Stimulated activated CD4-positive, alpha-beta T cell treated with anti-CD3 and anti-CD28 coated beads, Interleukin-2, amount 100 ng/mL, for 4 hours (primary cell): ENCODE measurements around the gene TPO.

Experiments used
- DNase-seq: peaks from one replicate; pipeline ENCODE4 v3.0.0-alpha.2; 2020; ENCODE audit warnings: low read depth

The TPO gene

DNA sequence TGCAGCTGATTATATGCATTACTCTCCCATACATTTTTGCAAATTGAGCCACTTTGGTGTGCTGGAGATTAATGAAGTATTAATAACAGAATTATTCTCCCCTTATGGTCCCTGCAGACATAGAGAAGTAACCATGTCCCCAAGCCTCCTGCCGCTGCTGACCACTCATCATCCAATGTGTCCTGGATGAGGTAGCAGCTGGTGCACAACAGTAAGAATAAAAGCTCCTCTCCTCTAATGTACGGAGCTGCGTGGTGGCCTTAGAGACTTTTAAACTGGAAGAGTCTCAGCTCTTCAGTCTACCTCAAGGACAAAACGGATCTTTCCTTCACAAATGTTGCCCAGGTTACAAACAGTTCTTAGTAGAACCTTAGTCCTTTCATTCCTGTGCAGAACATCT, 37.7 kb downstream of the TPO start:
- no peak for DNase-seq

DNA sequence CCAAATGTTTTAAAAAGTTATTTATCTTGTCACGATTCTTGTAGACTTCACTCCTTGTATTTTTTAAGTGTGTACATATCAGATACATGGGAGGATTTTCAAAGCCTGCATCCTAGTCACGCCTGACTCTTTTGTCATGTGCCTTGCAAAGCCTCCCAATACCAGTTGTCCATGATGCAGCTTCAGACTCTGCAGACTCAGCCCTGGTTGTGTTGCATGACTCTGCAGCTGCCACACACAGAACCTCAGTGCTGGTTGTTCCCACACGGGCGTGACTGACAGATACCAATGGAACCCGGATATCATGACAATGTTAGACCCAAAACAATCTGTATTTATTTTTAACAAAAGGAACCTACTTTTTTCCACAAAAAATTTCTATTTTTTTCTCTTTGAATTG, 38.2 kb downstream of the TPO start:
- DNase-seq: no peak

GRCh38 chr2:1453561-1453960, 40.3 kb downstream of the TPO start:
- no peak for DNase-seq

GRCh38 chr2:1454346-1454745, 41.1 kb downstream of the TPO start:
- DNase-seq: no peak

DNA sequence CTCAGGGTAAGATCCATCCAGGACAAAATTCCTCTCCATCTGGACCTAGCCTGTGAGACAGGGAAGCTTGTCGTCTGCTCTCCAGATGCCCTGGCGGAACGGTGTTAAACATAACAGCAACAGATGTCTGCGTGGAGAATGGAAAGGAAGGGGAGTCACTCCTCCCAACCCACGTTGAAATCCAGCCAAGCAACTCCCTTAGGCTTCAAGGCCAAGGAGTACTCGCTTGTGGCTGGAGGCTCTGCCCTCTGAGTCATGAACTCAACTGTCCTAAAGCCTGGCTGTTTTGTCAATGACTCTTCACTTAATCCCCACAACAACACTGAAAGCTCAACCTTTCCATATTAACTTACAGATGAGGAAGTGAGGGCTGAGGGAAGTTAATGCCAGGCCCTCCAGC, 42.2 kb downstream of the TPO start:
- no peak for DNase-seq

- DNase-seq: no peak
These were observed 45.2 kb downstream of the TPO start for GRCh38 chr2:1458432-1458831.

GRCh38 chr2:1459727-1460126, 46.5 kb downstream of the TPO start:
- no peak for DNase-seq

DNA sequence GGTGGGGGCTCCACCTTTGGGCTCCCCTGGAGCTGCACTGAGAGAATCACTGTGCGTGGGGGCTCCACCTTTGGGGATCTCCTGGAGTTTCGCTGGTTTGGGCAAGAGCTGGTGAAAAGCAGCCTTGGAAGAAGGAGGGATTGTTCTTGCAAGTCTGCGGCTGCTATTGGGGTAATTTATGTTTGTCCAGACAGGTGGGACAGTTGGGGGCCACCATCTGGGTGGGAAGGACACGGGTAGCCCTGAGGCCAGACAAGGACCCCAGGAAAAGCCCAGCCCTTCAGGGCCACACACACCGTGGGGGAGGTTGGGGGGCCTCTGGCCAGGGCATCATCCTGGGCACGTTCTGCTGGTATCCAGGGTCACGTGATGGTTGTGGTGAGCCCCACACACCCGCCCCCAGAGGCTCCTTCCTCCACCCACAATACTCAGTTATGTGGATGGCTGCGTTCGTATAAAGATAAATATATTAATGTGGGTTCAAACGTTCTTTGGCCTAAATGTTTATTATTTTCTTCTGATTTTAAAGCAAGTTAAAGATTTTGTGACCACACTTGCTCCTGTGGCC, 47.7 kb downstream of the TPO start:
- no peak for DNase-seq

GRCh38 chr2:1461507-1462390, 48.5 kb downstream of the TPO start:
- DNase-seq: no peak

DNA sequence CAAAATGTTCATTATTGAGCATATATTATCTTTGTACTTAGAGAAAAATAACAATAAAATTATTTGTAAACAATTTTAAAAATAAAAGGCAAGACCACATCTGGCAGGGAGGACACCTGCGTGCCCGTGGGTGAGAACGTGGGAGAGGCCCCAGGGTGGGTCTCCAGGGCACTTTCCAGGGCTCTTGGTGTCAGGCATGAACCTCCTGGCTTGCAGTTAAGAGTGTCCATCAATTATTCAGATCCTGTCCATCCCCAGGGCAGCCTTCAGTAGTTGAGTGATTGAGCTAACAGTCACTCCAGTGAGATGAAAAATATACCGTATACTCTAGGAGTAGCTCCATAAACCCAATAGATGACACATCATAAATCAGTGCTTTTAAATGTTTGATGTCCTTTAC, 49.7 kb downstream of the TPO start:
- DNase-seq: no peak

- no peak for DNase-seq
These were observed 59.1 kb downstream of the TPO start for GRCh38 chr2:1472350-1472749.

DNA sequence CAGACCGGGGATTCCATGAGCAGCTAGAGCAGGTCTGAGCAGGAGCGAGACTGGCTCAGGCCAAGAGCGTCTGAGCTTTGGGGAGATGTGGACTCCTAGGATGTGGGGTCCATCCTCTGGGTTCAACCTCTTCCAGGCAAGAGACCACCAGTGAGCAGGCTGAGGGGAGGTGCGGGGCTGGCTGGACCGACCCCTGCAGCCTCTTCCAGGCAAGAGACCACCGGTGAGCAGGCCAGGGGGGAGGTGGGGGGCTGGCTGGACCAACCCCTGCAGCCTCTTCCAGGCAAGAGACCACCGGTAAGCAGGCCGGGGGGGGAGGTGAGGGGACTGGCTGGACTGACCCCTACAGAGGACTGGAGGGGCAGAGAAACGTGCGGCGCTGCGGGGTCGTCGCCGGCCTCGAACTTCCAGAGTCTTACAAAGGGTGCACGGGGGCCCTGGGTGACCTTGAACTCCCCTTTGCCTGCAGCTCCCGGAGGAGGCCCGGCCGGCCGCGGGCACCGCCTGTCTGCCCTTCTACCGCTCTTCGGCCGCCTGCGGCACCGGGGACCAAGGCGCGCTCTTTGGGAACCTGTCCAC, 63.4 kb downstream of the TPO start:
- no peak for DNase-seq

DNA sequence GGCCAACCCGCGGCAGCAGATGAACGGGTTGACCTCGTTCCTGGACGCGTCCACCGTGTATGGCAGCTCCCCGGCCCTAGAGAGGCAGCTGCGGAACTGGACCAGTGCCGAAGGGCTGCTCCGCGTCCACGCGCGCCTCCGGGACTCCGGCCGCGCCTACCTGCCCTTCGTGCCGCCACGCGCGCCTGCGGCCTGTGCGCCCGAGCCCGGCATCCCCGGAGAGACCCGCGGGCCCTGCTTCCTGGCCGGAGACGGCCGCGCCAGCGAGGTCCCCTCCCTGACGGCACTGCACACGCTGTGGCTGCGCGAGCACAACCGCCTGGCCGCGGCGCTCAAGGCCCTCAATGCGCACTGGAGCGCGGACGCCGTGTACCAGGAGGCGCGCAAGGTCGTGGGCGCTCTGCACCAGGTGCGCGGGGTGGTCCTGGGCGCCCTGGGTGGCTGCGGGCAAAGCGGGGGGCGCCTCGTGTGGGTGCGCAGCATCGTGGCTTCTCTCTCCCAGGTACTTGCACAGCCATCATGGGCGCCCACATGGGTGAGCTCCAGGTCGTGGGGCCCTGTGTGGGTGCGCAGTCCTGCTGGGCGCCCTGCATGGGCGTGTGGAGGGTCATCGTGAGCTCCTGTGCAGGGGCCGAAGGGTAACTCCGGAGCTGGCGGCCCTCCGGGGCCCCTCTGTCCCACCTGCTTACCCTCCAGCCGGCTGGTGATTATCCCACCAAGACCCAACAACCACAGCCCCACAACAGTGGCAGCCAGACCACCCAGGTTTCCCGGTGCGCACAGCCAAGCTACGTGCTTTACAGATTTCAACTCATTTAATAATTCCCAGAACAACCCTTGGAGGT, 64.2 kb downstream of the TPO start:
- no peak for DNase-seq

DNA sequence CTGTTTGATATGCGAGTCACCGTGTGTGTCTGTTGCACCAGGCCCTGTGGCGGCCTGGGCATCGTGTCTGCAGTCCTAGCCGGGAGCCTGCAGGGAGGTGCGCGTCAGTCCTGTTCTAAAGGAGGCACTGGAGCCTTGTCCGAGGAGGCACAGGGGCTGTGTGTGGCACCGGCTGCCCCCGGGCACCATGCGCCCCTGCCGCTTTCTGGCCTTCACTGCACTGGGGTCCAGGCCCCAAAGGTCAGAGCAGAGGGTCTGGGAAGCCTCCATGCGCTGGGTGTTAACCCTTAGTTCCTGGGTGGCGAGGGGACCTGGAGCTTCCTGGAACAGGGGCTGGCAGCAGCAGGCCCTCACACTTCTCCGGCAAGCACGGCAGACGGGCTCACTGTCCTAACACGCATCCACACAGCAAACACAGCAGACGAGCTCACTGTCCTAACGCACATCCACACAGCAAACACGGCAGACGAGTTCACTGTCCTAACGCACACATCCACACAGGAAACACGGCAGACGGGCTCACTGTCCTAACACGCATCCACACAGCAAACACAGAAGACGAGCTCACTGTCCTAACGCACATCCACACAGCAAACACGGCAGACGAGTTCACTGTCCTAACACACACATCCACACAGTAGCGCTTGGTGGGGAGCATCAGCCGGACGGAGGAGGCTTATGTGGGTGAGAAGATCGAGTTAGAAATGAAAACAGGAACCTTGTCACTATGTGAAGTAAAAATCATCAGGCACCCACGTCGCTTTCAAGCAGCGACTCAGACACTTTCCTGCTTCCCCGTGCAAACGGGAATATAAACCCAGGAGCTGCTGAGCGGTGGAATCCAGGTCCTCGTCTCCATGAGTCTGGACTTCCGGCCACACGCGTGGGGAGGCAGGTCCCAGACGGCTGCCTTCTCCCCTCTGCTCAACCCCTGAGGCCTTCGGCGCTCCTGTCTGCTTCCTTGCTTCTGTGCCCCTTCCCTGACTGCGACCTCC, 65.3 kb downstream of the TPO start:
- DNase-seq: no peak

DNA sequence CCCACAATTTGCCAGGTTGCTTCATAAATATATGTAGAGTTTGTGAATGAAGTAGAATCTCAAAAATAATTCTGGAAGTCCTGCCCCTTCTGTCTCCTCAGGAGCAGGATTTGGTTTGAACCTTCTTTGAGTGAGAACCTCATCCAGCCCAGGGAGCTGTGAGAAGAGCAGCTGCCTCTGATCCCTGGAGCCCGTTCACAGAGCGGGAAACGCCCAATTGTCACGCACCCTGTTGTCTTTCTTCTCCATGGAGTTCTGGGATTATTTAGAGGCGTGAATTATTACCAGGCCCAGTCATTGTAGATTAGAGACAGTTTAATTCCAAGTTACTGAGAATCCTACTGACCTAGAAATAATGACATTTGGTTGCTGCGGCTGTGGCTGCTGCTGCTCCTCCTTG, 66.1 kb downstream of the TPO start:
- no peak for DNase-seq

GRCh38 chr2:1480671-1481076, 67.4 kb downstream of the TPO start:
- DNase-seq: no peak

GRCh38 chr2:1481406-1482252, 68.4 kb downstream of the TPO start:
- no peak for DNase-seq

- DNase-seq: no peak
These were observed 69.0 kb downstream of the TPO start for GRCh38 chr2:1482253-1482675.

DNA sequence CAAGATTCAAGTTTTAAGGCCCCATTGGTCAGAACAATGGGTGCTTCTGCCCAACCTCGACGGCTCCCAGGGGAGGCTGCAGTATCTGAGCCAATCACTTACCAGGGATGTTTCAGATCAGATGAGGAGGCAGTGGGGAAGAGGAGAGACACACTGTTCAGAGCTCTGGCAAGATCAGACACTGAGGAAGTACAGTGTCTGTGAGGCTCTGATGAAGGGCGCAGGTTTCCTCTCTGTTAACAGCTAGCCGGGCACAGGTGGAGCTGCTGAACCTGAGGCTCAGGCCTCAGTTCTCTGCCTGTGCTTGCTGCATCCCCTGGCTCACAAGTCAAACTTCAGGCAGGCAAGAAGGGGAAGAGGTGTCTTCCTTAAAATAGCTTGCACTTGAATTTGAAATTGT, 69.7 kb downstream of the TPO start:
- DNase-seq: no peak

GRCh38 chr2:1483551-1483950, 70.3 kb downstream of the TPO start:
- DNase-seq: no peak
